Breast epithelium (tissue), 4 donors: ENCODE measurements around the gene MYH7. TPM values are rescaled to one million over a fixed set of nuclear protein-coding genes. Genes with fewer than 3 reads are reported as not detected.
A peak's percentile ranks its signal among the peaks of the same experiment; 100 is the strongest.
"Not testable (repeated sequence)": the region's sequence is repeated elsewhere in the genome, so short reads cannot be mapped to it uniquely, and the experiment has no call there.

Experiments
- DNase-seq, 2 donors: peaks; one replicate each; pipeline ENCODE4 v3.0.0-alpha.2; 2019; ENCODE audit warnings: low spot score in 2 of 2
- H3K27ac ChIP-seq, 2 donors: fragments of 200-600 bp; sonication (generic) in 1 of 2; one replicate each; pipeline ENCODE4 v1.5.1; 2016 to 2019; ENCODE audit warnings: mild to moderate bottlenecking in 1 of 2
- H3K27me3 ChIP-seq, 2 donors: fragments of 200-600 bp; sonication (generic) in 1 of 2; one replicate each; pipeline versions ENCODE4 v1.5.1 to v1.6.0; 2017 to 2019; ENCODE audit warnings: control low read depth in 1 of 2, mild to moderate bottlenecking in 1 of 2
- H3K36me3 ChIP-seq: fragments of 200-600 bp; one replicate; pipeline ENCODE4 v1.5.1; 2019
- H3K4me1 ChIP-seq, 2 donors: fragments of 200-600 bp; sonication (generic); one replicate each; pipeline ENCODE4 v1.5.1; 2016 to 2019; ENCODE audit warnings: control low read depth in 1 of 2
- H3K4me3 ChIP-seq, 3 donors: fragments of 200-600 bp; sonication (generic); 1 replicate in 2 of 3; 2 replicates in 1 of 3; pipeline ENCODE4 v1.5.1; 2016 to 2019; ENCODE audit warnings: mild to moderate bottlenecking in 3 of 3, moderate library complexity in 2 of 3
- H3K9me3 ChIP-seq, 2 donors: fragments of 200-600 bp; sonication (generic) in 1 of 2; one replicate each; pipeline ENCODE4 v1.5.1; 2016 to 2019; ENCODE audit warnings: control low read depth in 1 of 2
- POLR2A ChIP-seq: fragments of 450-650 bp; IDR thresholded peaks from one replicate; pipeline ENCODE4 v1.6.1; 2016; ENCODE audit warnings: antibody characterized with exemption, mild to moderate bottlenecking, moderate library complexity
- POLR2AphosphoS5 ChIP-seq, 3 donors: sonication (generic); formaldehyde crosslinking; IDR thresholded peaks; one replicate each; pipeline ENCODE4 v1.6.1; 2017; ENCODE audit warnings: antibody characterized with exemption in 3 of 3
- intact Hi-C: fragments of 100-400 bp; cut with DNase I; formaldehyde crosslinking; loops from one replicate; pipeline ENCODE4 v1.15.1; 2023; ENCODE audit warnings: low total_unique reads
- total RNA-seq, 3 donors: library from RNA; depleted of rRNA; stranded (reverse); fragments of >200 nt; gene quantifications; one replicate each; pipeline ENCODE4 v1.1.0, GENCODE V29; 2016
- TF ChIP-seq, protein P1 (sequence below), 3 donors: fragments of 450-650 bp; IDR thresholded peaks; one replicate each; pipeline ENCODE4 v1.5.1; 2016 to 2017; ENCODE audit warnings: antibody characterized with exemption in 3 of 3, mild to moderate bottlenecking in 3 of 3, moderate library complexity in 3 of 3

MYH7 gene
- total RNA-seq, 3 donors from 2014 or later = not detected

GRCh38 chr14:23468704-23469126 lies 33.3 kb upstream of the MYH7 start:
- Histone ChIP-seq H3K9me3 (no peaks in the 10 kb centered on the region), H3K36me3 (no peaks in the 10 kb centered on the region), H3K4me1 (peaks cover 0 to 5% of the 10 kb centered on the region in 2 donors), H3K4me3 (peak overlapping the region; percentile 82 to 91 (median 87)), H3K27ac (peak overlapping the region; percentile 84 to 89), H3K27me3 (no peaks in the 10 kb centered on the region)
- TF ChIP-seq POLR2A (no peak), POLR2AphosphoS5 (IDR thresholded peaks at IDR 0.05) (no peak)
- TF ChIP-seq, protein P1, sequence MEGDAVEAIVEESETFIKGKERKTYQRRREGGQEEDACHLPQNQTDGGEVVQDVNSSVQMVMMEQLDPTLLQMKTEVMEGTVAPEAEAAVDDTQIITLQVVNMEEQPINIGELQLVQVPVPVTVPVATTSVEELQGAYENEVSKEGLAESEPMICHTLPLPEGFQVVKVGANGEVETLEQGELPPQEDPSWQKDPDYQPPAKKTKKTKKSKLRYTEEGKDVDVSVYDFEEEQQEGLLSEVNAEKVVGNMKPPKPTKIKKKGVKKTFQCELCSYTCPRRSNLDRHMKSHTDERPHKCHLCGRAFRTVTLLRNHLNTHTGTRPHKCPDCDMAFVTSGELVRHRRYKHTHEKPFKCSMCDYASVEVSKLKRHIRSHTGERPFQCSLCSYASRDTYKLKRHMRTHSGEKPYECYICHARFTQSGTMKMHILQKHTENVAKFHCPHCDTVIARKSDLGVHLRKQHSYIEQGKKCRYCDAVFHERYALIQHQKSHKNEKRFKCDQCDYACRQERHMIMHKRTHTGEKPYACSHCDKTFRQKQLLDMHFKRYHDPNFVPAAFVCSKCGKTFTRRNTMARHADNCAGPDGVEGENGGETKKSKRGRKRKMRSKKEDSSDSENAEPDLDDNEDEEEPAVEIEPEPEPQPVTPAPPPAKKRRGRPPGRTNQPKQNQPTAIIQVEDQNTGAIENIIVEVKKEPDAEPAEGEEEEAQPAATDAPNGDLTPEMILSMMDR (IDR thresholded peaks at IDR 0.05) = no peak
- intact Hi-C loops = no loop called here
- no peak for DNase-seq

DNA sequence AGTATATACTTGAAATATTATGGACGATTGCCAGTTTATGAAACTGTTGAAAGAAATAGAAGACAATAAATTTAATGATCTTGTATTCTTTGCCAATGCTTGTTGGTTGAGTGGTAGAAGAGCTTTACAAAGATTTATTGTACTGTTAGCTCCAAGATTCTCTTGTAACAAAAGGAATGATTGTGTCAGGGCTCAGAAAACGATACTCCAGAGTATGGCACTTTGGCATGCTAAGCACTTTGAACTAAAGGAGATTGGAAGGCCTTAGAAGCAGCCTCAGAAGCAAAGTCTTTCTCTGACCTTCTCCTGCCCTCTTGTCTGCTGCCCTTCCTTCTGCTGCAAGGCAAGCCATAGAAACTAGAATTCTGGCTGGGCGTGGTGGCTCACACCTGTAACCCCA lies 29.8 kb upstream of the MYH7 start:
- Histone ChIP-seq H3K4me1 (peaks cover 0 to 4% of the 10 kb centered on the region in 2 donors), H3K36me3 (no peaks in the 10 kb centered on the region), H3K27me3 (no peaks in the 10 kb centered on the region), H3K4me3 (no peak overlapping the region), H3K27ac (no peak overlapping the region), H3K9me3 (no peaks in the 10 kb centered on the region)
- TF ChIP-seq, protein P1 (IDR thresholded peaks at IDR 0.05) = no peak
- TF ChIP-seq POLR2A (no peak), POLR2AphosphoS5 (IDR thresholded peaks at IDR 0.05) (no peak)
- intact Hi-C loops = no loop called here
- no peak for DNase-seq

DNA sequence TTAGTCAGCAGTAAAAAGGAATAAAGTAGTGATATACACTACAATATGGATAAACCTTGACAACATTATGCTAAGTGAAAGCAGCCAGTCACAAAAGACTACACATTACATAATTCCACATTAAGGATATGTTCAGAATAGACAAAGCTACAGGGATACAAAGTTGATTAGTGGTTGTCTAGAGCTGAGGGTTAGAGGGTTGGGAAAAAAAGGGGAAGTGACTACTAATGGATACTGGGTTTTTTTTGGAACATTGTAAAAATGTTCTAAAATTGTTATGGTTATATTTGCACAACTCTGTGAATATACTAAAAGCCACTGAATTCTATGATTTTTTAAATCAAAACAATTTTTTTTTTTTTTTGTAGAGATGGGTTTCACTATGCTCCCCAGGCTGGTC lies 29.2 kb upstream of the MYH7 start:
- Histone ChIP-seq H3K27ac (no peak overlapping the region), H3K27me3 (no peaks in the 10 kb centered on the region), H3K36me3 (no peaks in the 10 kb centered on the region), H3K4me3 (no peak overlapping the region), H3K9me3 (no peaks in the 10 kb centered on the region), H3K4me1 (no peaks in the 10 kb centered on the region)
- intact Hi-C loops = no loop called here
- DNase-seq = no peak
- TF ChIP-seq POLR2AphosphoS5 (IDR thresholded peaks at IDR 0.05) (no peak), POLR2A (no peak)
- TF ChIP-seq, protein P1 (IDR thresholded peaks at IDR 0.05) = no peak

DNA sequence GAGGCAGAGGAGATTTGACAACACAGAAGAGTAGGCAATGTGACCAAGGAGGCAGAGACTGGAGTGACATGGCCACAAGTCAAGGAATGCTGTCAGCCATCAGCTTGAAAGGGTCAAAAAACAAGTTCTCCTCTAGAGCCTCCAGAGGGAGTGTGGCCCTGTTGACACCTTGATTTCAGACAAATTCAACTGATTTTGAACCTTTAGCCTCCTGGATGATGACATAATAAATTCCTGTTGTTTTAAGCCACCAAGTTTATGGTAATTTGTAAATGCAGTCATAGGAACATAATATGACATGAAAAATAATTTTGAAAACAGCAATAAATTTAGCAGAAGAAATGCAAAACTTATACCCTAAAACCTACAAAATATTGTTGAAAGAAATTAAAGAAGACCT lies 25.5 kb upstream of the MYH7 start:
- Histone ChIP-seq H3K36me3 (no peaks in the 10 kb centered on the region), H3K9me3 (no peaks in the 10 kb centered on the region), H3K27ac (no peak overlapping the region), H3K4me1 (no peaks in the 10 kb centered on the region), H3K27me3 (no peaks in the 10 kb centered on the region), H3K4me3 (no peak overlapping the region)
- TF ChIP-seq POLR2AphosphoS5 (IDR thresholded peaks at IDR 0.05) = no peak
- TF ChIP-seq POLR2A = no peak
- TF ChIP-seq, protein P1 (IDR thresholded peaks at IDR 0.05) = no peak
- DNase-seq = no peak
- intact Hi-C loops = no loop called here

- intact Hi-C loops = no loop called here
- TF ChIP-seq POLR2AphosphoS5 (IDR thresholded peaks at IDR 0.05) = no peak
- TF ChIP-seq POLR2A = no peak
- TF ChIP-seq, protein P1 (IDR thresholded peaks at IDR 0.05) = no peak
- Histone ChIP-seq H3K27me3 (no peaks in the 10 kb centered on the region), H3K36me3 (no peaks in the 10 kb centered on the region), H3K27ac (no peak overlapping the region), H3K4me1 (no peaks in the 10 kb centered on the region), H3K4me3 (no peak overlapping the region), H3K9me3 (no peaks in the 10 kb centered on the region)
- no peak for DNase-seq
Measured at GRCh38 chr14:23457587-23458445, 22.4 kb upstream of the MYH7 start.

DNA sequence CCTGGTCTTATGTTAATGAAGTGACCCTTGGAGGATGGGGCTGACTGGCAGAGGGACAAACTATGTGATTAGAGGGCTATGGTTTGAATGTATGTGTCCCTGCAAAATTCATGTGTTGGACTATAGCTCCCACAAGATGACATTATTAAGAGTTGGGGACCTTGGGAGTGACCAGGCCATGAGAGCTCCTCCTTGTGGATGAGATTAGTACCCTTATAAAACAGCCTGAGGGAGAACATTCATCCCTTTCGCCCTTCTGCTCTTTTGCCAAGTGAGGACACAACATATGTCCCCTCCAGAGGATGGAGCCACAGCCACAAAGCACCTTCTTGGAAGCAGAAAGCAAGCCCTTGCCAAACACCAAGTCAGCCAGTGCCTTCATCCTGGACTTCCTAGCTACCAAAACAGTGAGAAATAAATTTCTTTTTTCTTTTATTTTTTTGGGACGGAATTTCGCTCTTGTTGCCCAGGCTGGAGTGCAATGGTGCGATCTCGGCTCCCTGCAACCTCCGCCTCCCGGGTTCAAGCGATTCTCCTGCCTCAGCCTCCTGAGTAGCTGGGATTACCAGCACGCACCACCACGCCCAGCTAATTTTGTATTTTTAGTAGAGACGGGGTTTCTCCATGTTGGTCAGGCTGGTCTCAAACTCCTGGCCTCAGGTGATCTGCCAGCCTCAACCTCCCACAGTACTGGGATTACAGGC lies 21.6 kb upstream of the MYH7 start:
- DNase-seq, H3K36me3 ChIP-seq, H3K4me1 ChIP-seq, H3K27me3 ChIP-seq, H3K27ac ChIP-seq, H3K9me3 ChIP-seq, intact Hi-C loops, H3K4me3 ChIP-seq: not testable (repeated sequence)
